Right lobe of liver (tissue), 6 donors: ENCODE results near the gene KCNJ5. TPM values are rescaled to one million over a fixed set of nuclear protein-coding genes. Genes with fewer than 3 reads are reported as not detected.

Experiments used
- ATAC-seq, 4 donors: fragments of 200-7000 bp; cut with Tn5 transposase; one replicate each; pipeline ENCODE4 v1.9.1; 2020; ENCODE audit warnings: mild to moderate bottlenecking in 4 of 4, moderate library complexity in 4 of 4
- DNase-seq, 3 donors: peaks; one replicate each; pipeline ENCODE4 v3.0.0-alpha.2; 2020
- H3K27ac ChIP-seq, 3 donors: fragments of 200-600 bp; one replicate each; pipeline ENCODE4 v1.8.0; 2022
- H3K27me3 ChIP-seq, 2 donors: fragments of 200-600 bp; one replicate each; pipeline ENCODE4 v1.8.0; 2022
- H3K36me3 ChIP-seq, 4 donors: fragments of 200-600 bp; sonication (generic) in 1 of 4; one replicate each; pipeline versions ENCODE4 v1.5.1 to v1.8.0; 2017 to 2022; ENCODE audit warnings: control low read depth in 1 of 4
- H3K4me1 ChIP-seq, 4 donors: fragments of 200-600 bp; sonication (generic) in 1 of 4; one replicate each; pipeline versions ENCODE4 v1.5.1 to v1.8.0; 2017 to 2022; ENCODE audit warnings: control low read depth in 1 of 4
- H3K4me3 ChIP-seq, 3 donors: fragments of 200-600 bp; one replicate each; pipeline ENCODE4 v1.8.0; 2022
- H3K9me3 ChIP-seq, 4 donors: fragments of 200-600 bp; sonication (generic) in 1 of 4; one replicate each; pipeline versions ENCODE4 v1.5.1 to v1.8.0; 2017 to 2022; ENCODE audit warnings: control low read depth in 1 of 4
- POLR2A ChIP-seq: fragments of 450-650 bp; IDR thresholded peaks from one replicate; pipeline ENCODE4 v1.6.1; 2017; ENCODE audit warnings: antibody characterized with exemption, mild to moderate bottlenecking
- WGBS: methylation state at CpG from one replicate; pipeline ENCODE4 v1.1.6; 2018; ENCODE audit warnings: low coverage, low lambda C conversion rate; ENCODE audit not compliant: insufficient coverage; ENCODE audit errors: missing lambda C conversion rate; 5-methylcytosine and 5-hydroxymethylcytosine counted together
- intact Hi-C, 2 donors: fragments of 100-400 bp; cut with DNase I; formaldehyde crosslinking; loops; one replicate each; pipeline versions ENCODE4 v1.11.2 to v1.14.1; 2022
- total RNA-seq, 6 experiments: library from RNA; depleted of rRNA in 2 of 6; stranded (reverse); fragments of >200 nt in 2 of 6; fragmentation: NEBNext Ultra II Directional in 3 of 6; extraction: Animal tissue kit (Norgen Biotek cat#: 25700) in 3 of 6; gene quantifications; one replicate each; pipeline versions ENCODE4 v1.1.0 to v1.2.4, GENCODE V29; 2016 to 2023
- TF ChIP-seq, protein P1 (sequence below), 4 donors: fragments of 200-600 bp in 3 of 4; fragments of 450-650 bp in 1 of 4; IDR thresholded peaks; one replicate each; pipeline versions ENCODE4 v1.5.1 to v1.8.0; 2016 to 2022; ENCODE audit warnings: antibody characterized with exemption in 4 of 4, mild to moderate bottlenecking in 2 of 4
- donor health status: DM: no; HTN: yes; CAD: no.
- donor health status: DM: no; HTN: no; CAD: no.
- donor health status: DM: no; HTN: no; CAD: no.
- donor health status: DM: no; HTN: yes; CAD: no.
- donor health status: DM: no; HTN: yes; CAD: no.

KCNJ5 gene
- total RNA-seq, 6 experiments from 2014 or later, result 0.05 to 0.80 (median 0.11) TPM

DNA sequence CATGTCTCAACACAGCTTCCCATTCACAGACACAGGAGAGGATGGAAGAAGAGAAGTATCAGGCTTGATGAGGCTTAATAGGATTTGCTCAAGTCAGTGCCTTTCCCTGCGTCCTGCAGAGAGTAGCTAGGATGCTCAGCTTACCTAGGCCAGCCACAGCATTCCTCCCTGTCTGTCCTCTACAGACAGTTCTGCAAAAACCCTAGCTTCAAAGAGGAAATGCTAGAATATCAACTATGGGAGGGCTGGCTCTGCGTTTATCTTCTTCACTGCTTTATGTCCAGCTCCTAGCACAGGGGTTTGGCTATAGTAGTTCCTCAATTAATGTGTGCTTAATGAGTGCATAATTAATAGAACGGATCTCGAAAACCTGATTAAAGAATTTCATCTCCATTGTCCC lies 16.4 kb downstream of the KCNJ5 start:
- WGBS, result 74% methylated on average over 4 of the region's 4 CpGs
- Histone ChIP-seq H3K4me1 (peaks cover 0 to 10% (median 0%) of the 10 kb centered on the region in 4 donors), H3K4me3 (no peak overlapping the region), H3K9me3 (no peaks in the 10 kb centered on the region), H3K27ac (no peak overlapping the region), H3K27me3 (peaks cover 0 to 6% of the 10 kb centered on the region in 2 donors), H3K36me3 (no peaks in the 10 kb centered on the region)
- intact Hi-C loops, result no loop called here
- DNase-seq, result no peak
- no peak for ATAC-seq
- no peak for TF ChIP-seq POLR2A
- TF ChIP-seq, protein P1, sequence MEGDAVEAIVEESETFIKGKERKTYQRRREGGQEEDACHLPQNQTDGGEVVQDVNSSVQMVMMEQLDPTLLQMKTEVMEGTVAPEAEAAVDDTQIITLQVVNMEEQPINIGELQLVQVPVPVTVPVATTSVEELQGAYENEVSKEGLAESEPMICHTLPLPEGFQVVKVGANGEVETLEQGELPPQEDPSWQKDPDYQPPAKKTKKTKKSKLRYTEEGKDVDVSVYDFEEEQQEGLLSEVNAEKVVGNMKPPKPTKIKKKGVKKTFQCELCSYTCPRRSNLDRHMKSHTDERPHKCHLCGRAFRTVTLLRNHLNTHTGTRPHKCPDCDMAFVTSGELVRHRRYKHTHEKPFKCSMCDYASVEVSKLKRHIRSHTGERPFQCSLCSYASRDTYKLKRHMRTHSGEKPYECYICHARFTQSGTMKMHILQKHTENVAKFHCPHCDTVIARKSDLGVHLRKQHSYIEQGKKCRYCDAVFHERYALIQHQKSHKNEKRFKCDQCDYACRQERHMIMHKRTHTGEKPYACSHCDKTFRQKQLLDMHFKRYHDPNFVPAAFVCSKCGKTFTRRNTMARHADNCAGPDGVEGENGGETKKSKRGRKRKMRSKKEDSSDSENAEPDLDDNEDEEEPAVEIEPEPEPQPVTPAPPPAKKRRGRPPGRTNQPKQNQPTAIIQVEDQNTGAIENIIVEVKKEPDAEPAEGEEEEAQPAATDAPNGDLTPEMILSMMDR (IDR thresholded peaks at IDR 0.05), result no peak

DNA sequence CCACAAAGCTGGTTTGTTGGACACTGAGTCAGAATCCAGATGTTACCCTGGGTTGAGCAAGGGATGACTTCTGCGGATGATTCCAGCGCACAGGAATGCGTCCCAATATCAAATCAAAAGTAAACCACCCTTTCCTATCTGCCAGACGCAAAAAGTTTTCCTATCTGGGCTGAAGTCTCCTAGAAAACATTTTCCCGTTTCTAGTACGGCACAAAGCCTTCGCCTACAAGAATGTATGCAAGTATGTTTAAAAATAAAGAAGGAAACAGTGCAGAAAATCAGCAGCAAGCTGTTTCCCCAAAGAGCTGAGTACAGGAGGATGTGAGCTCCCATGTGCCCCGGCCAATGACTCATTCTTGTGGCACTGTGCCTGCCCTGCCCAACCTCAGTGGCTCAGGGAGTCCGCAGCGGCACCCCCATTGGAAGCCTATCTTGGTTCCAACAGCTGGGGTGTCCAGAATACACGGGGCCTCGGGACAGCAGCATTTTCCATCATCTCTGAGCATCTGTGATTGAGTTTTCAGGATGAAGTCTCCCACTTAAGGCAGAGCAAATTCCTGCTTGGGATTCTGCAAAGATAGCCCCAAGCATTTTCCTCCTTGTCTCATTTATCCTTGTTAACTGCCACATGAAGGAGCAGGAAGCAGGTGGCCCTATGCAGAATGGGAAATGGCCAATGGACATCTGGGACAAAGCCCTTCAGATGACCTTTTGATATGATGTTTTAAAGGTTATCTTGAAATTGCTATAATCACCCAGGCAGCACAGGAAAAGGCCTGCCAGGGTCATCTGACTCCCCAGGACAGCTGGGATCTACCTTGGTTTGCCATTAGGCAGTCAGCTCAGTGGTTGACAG lies 17.5 kb downstream of the KCNJ5 start:
- 49% methylated on average over 9 of the region's 12 CpGs for WGBS
- H3K4me3 ChIP-seq, result no peak overlapping the region
- H3K4me1 ChIP-seq, result peaks cover 0 to 10% (median 0%) of the 10 kb centered on the region in 4 donors
- no peaks in the 10 kb centered on the region for H3K36me3 ChIP-seq
- DNase-seq (peak in 1 of 3 donors; percentile 51), ATAC-seq (peak; percentile 18 to 42 (median 26))
- intact Hi-C loops, result no loop called here
- H3K9me3 ChIP-seq, result no peaks in the 10 kb centered on the region
- TF ChIP-seq, protein P1 (IDR thresholded peaks at IDR 0.05), result no peak
- TF ChIP-seq POLR2A, result no peak
- peaks cover 0 to 6% of the 10 kb centered on the region in 2 donors for H3K27me3 ChIP-seq
- no peak overlapping the region for H3K27ac ChIP-seq

DNA sequence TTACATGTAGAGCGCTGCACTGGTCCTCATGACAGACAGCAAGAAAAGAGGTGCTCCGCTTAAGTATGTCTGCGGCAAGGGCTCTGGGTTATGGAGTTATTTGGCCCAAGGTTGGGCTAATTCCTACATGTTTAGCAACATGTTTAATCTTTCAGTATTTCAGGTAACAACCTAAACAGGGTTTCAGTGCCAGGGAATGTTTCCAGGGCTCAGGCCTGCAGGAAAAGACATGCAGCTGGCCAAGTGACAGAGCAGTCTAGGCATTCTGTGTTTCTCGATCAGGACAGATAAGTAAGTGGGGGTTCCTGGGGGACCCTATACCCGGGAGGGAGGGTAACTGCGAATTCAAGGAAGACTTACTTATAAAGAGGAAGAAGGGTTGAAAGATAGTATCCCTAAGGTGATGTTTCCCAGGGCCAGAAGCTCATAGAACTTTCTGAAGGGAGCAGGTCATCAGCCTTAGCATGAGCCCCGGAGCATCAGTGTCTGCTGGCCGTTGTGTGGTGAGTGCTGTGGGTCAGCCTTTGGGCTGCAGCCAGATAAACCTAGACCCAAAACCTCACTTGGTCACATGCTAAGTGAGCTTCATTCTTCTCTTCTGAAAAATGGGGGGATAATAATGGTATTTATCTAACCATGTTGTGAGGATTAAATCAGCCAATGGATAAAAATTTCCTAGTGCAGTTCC lies 18.4 kb downstream of the KCNJ5 start:
- DNase-seq, result peak in 1 of 3 donors; percentile 20
- Histone ChIP-seq H3K36me3 (no peaks in the 10 kb centered on the region), H3K4me1 (peaks cover 0 to 10% (median 0%) of the 10 kb centered on the region in 4 donors), H3K27me3 (peaks cover 0 to 6% of the 10 kb centered on the region in 2 donors), H3K4me3 (no peak overlapping the region), H3K9me3 (no peaks in the 10 kb centered on the region), H3K27ac (no peak overlapping the region)
- 80% methylated on average over 8 of the region's 8 CpGs for whole genome bisulfite sequencing
- intact Hi-C loops, result no loop called here
- ATAC-seq, result no peak
- TF ChIP-seq POLR2A, result no peak
- TF ChIP-seq, protein P1 (IDR thresholded peaks at IDR 0.05), result no peak

DNA sequence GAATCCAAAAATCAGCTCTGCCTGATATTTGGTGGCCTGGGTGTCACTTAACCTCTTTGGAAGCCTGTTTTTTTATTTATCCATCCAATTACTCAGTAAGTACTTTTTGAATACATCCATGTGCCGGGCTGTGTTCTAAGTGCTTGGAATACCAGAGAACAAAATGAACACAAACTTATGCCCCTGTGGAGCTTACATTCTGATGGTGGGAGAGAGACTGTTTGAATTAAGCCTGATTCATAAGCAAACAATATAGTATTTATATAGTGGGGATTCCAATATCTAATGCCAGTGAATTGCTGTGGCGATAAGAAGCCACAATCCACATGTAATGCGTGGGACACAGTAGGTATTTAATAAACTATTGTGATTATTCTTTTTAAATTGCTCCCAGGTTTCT lies 19.4 kb downstream of the KCNJ5 start:
- no peak for DNase-seq
- H3K4me3 ChIP-seq, result no peak overlapping the region
- H3K27ac ChIP-seq, result no peak overlapping the region
- no peak for ATAC-seq
- peaks cover 0 to 3% (median 0%) of the 10 kb centered on the region in 4 donors for H3K4me1 ChIP-seq
- intact Hi-C loops, result no loop called here
- H3K9me3 ChIP-seq, result no peaks in the 10 kb centered on the region
- WGBS, result 84% methylated on average over 3 of the region's 3 CpGs
- no peaks in the 10 kb centered on the region for H3K36me3 ChIP-seq
- TF ChIP-seq, protein P1 (IDR thresholded peaks at IDR 0.05), result no peak
- TF ChIP-seq POLR2A, result no peak
- H3K27me3 ChIP-seq, result peaks cover 0 to 6% of the 10 kb centered on the region in 2 donors
